Activated CD8-positive, alpha-beta T cell treated with anti-CD3 and anti-CD28 coated beads for 36 hours (primary cell): ENCODE results near the gene ABHD14A. TPM values are rescaled to one million over a fixed set of nuclear protein-coding genes. Genes with fewer than 3 reads are reported as not detected.

Experiments used
- ATAC-seq: fragments of 200-7000 bp; cut with Tn5 transposase; one replicate; pipeline ENCODE4 v1.10.0; 2021; ENCODE audit warnings: mild to moderate bottlenecking, moderate library complexity
- CTCF ChIA-PET: fragments of 350-600 bp; sonication (Branson Sonifier 250); formaldehyde crosslinking; loops from one replicate; lab custom pipeline; 2021; ENCODE audit warnings: antibody characterized with exemption; lab: Charles Lee
- POLR2A ChIA-PET: fragments of 350-600 bp; sonication (Branson Sonifier 250); formaldehyde crosslinking; loops from one replicate; lab custom pipeline; 2021; ENCODE audit warnings: antibody characterized with exemption; lab: Charles Lee
- DNase-seq: peaks from one replicate; pipeline ENCODE4 v3.0.0-alpha.2; 2020
- H3K27ac Mint-ChIP-seq: one replicate; pipeline ENCODE4 v1.8.0; 2021; ENCODE audit warnings: mild to moderate bottlenecking, mixed read lengths
- H3K27me3 Mint-ChIP-seq: one replicate; pipeline ENCODE4 v1.8.0; 2021; ENCODE audit warnings: mixed read lengths
- H3K36me3 Mint-ChIP-seq: one replicate; pipeline ENCODE4 v1.8.0; 2021; ENCODE audit warnings: low read depth, mixed read lengths
- H3K4me1 Mint-ChIP-seq: one replicate; pipeline ENCODE4 v1.8.0; 2021; ENCODE audit warnings: low read depth, mixed read lengths
- H3K4me3 Mint-ChIP-seq: one replicate; pipeline ENCODE4 v1.8.0; 2021; ENCODE audit warnings: mild to moderate bottlenecking, moderate library complexity, mixed read lengths
- H3K9me3 Mint-ChIP-seq: one replicate; pipeline ENCODE4 v1.8.0; 2021; ENCODE audit warnings: mixed read lengths
- CTCF ChIP-seq: fragments of 200-600 bp; IDR thresholded peaks from one replicate; pipeline ENCODE4 v1.8.0; 2022; ENCODE audit warnings: antibody characterized with exemption, mild to moderate bottlenecking
- intact Hi-C: fragments of 100-400 bp; cut with micrococcal nuclease; formaldehyde crosslinking; loops from one replicate; pipeline ENCODE4 v1.10.0; 2022
- total RNA-seq, 2 experiments: library from RNA; stranded (reverse); gene quantifications; one replicate each; pipeline ENCODE4 v1.2.3, GENCODE V29; 2021

ABHD14A gene
- total RNA-seq, 2 experiments from 2014 or later, result 8.9 to 9.5 TPM

GRCh38 chr3:51930439-51930838 is 44.4 kb upstream of the ABHD14A start:
- ChIA-PET POLR2A (no interaction called here), CTCF (no interaction called here)
- H3K36me3 Mint-ChIP-seq, result peaks cover 19% of the 10 kb centered on the region
- intact Hi-C loops, result no loop called here
- no peak for TF ChIP-seq CTCF
- H3K4me1 Mint-ChIP-seq, result no peaks in the 10 kb centered on the region
- no peaks in the 10 kb centered on the region for H3K27me3 Mint-ChIP-seq
- H3K27ac Mint-ChIP-seq, result no peak overlapping the region
- no peak overlapping the region for H3K4me3 Mint-ChIP-seq
- ATAC-seq (no peak), DNase-seq (no peak)
- H3K9me3 Mint-ChIP-seq, result no peaks in the 10 kb centered on the region

GRCh38 chr3:51931756-51932155 is 43.1 kb upstream of the ABHD14A start:
- no peak overlapping the region for H3K4me3 Mint-ChIP-seq
- POLR2A ChIA-PET, result interaction anchor here (0.7 kb wide), 1 partner anchor 10 kb away, joined by 4 read pairs; the partner anchor contains the start of gene RRP9
- ATAC-seq (no peak), DNase-seq (no peak)
- H3K4me1 Mint-ChIP-seq, result no peaks in the 10 kb centered on the region
- intact Hi-C loops, result no loop called here
- no peaks in the 10 kb centered on the region for H3K9me3 Mint-ChIP-seq
- H3K36me3 Mint-ChIP-seq, result peaks cover 25% of the 10 kb centered on the region
- TF ChIP-seq CTCF, result no peak
- H3K27ac Mint-ChIP-seq, result no peak overlapping the region
- H3K27me3 Mint-ChIP-seq, result no peaks in the 10 kb centered on the region
- CTCF ChIA-PET, result no interaction called here

- ChIA-PET POLR2A (interaction anchor here (0.8 to 1.8 kb wide), 3 partner anchors 9 to 22 kb away, joined by 3 to 7 read pairs (median 4); partner anchors contain the start of gene RRP9), CTCF (interaction anchor here (1.9 kb wide), 1 partner anchor 9 kb away, joined by 10 read pairs; the partner anchor contains the start of gene RRP9)
- Mint-ChIP-seq H3K4me1 (no peaks in the 10 kb centered on the region), H3K4me3 (no peak overlapping the region), H3K9me3 (no peaks in the 10 kb centered on the region), H3K27ac (no peak overlapping the region), H3K36me3 (peaks cover 34% of the 10 kb centered on the region), H3K27me3 (no peaks in the 10 kb centered on the region)
- no peak for DNase-seq
- no peak for TF ChIP-seq CTCF
- intact Hi-C loops, result no loop called here
- ATAC-seq, result no peak
Measured at GRCh38 chr3:51932471-51933370, 42.1 kb upstream of the ABHD14A start.

GRCh38 chr3:51933471-51934138 is 41.3 kb upstream of the ABHD14A start:
- CTCF ChIA-PET, result interaction anchor here (1.9 kb wide), 1 partner anchor 8 kb away, joined by 10 read pairs; the partner anchor contains the start of gene RRP9
- Mint-ChIP-seq H3K27ac (no peak overlapping the region), H3K27me3 (no peaks in the 10 kb centered on the region), H3K36me3 (peaks cover 40% of the 10 kb centered on the region), H3K9me3 (no peaks in the 10 kb centered on the region), H3K4me3 (no peak overlapping the region), H3K4me1 (peaks cover 3% of the 10 kb centered on the region)
- no peak for TF ChIP-seq CTCF
- no peak for DNase-seq
- intact Hi-C loops, result no loop called here
- POLR2A ChIA-PET, result interaction anchor here (0.8 to 1.8 kb wide), 3 partner anchors 8 to 21 kb away, joined by 3 to 7 read pairs (median 4); partner anchors contain the start of gene RRP9
- no peak for ATAC-seq
